Glutamatergic neuron (in vitro differentiated cells): Measurements from ENCODE around the gene MAP4K5. TPM values are rescaled to one million over a fixed set of nuclear protein-coding genes. Genes with fewer than 3 reads are reported as not detected.
A peak's percentile ranks its signal among the peaks of the same experiment; 100 is the strongest.

Experiments used
- DNase-seq: peaks from one replicate; pipeline ENCODE4 v3.0.0; 2022
- H3K27ac Mint-ChIP-seq: one replicate; pipeline ENCODE4 v1.8.0; 2020; ENCODE audit warnings: mild to moderate bottlenecking, mixed read lengths, inconsistent platforms; ENCODE audit not compliant: unreplicated experiment
- H3K27me3 Mint-ChIP-seq: one replicate; pipeline ENCODE4 v1.8.0; 2020; ENCODE audit warnings: mild to moderate bottlenecking, moderate library complexity, mixed read lengths, inconsistent platforms; ENCODE audit not compliant: unreplicated experiment
- H3K36me3 Mint-ChIP-seq: one replicate; pipeline ENCODE4 v1.8.0; 2020; ENCODE audit warnings: mild to moderate bottlenecking, mixed read lengths, inconsistent platforms; ENCODE audit not compliant: unreplicated experiment
- H3K4me1 Mint-ChIP-seq: one replicate; pipeline ENCODE4 v1.8.0; 2020; ENCODE audit warnings: mild to moderate bottlenecking, low read depth, mixed read lengths, inconsistent platforms; ENCODE audit not compliant: unreplicated experiment
- H3K4me3 Mint-ChIP-seq: one replicate; pipeline ENCODE4 v1.8.0; 2020; ENCODE audit warnings: mild to moderate bottlenecking, mixed read lengths, inconsistent platforms; ENCODE audit not compliant: unreplicated experiment
- H3K9me3 Mint-ChIP-seq: one replicate; pipeline ENCODE4 v1.8.0; 2020; ENCODE audit warnings: mild to moderate bottlenecking, moderate library complexity, mixed read lengths, inconsistent platforms; ENCODE audit not compliant: unreplicated experiment
- CTCF ChIP-seq: fragments of 200-600 bp; sonication (generic); IDR thresholded peaks from one replicate; pipeline ENCODE4 v1.5.0; 2021; ENCODE audit not compliant: partially characterized antibody, unreplicated experiment
- total RNA-seq: library from RNA; stranded (reverse); fragmentation: NEBNext Ultra II Directional; extraction: Animal tissue kit (Norgen Biotek cat#: 25700); gene quantifications from one replicate; pipeline ENCODE4 v1.2.1, GENCODE V29; 2021; ENCODE audit not compliant: unreplicated experiment

MAP4K5 gene
- total RNA-seq, 1 donor from 2014 or later: 99.5 TPM

GRCh38 chr14:50529288-50530179, 2.8 kb downstream of the MAP4K5 start:
- no peak for TF ChIP-seq CTCF
- no peak for DNase-seq
- Mint-ChIP-seq H3K27me3 (peaks cover 4% of the 10 kb centered on the region), H3K9me3 (peaks cover 13% of the 10 kb centered on the region), H3K4me1 (peaks cover 33% of the 10 kb centered on the region), H3K4me3 (peak overlapping the region; percentile 86), H3K27ac (no peak overlapping the region), H3K36me3 (no peaks in the 10 kb centered on the region)

DNA sequence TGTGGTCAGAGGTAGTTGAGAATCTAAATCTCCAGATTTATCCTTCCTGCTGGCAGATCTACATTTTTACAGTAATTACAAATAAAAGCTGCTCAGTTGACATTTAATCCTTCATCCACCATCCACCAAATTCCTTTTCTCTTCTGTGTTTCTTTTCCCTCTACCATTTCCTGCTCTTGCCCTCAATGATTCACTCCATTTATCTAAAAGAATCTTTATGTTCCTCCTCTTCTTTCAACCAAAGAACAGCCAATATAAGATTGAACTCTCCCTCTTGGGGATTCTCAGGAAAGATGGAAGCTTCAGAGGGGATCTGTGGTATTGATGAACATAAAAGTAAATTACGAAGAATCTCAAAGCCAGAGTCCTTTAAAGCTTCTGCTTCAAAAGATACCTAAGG, 4.4 kb downstream of the MAP4K5 start:
- no peak for TF ChIP-seq CTCF
- H3K9me3 Mint-ChIP-seq: peaks cover 10% of the 10 kb centered on the region
- no peak for DNase-seq
- H3K4me3 Mint-ChIP-seq: peak overlapping the region; percentile 59
- H3K27me3 Mint-ChIP-seq: peaks cover 3% of the 10 kb centered on the region
- H3K27ac Mint-ChIP-seq: peak overlapping the region; percentile 49
- H3K4me1 Mint-ChIP-seq: peaks cover 33% of the 10 kb centered on the region
- no peaks in the 10 kb centered on the region for H3K36me3 Mint-ChIP-seq

GRCh38 chr14:50524731-50525515, 7.4 kb downstream of the MAP4K5 start:
- H3K27ac Mint-ChIP-seq: peak overlapping the region; percentile 35
- peaks cover 3% of the 10 kb centered on the region for H3K9me3 Mint-ChIP-seq
- no peak overlapping the region for H3K4me3 Mint-ChIP-seq
- H3K36me3 Mint-ChIP-seq: no peaks in the 10 kb centered on the region
- DNase-seq: no peak
- peaks cover 24% of the 10 kb centered on the region for H3K4me1 Mint-ChIP-seq
- no peaks in the 10 kb centered on the region for H3K27me3 Mint-ChIP-seq
- no peak for TF ChIP-seq CTCF

DNA sequence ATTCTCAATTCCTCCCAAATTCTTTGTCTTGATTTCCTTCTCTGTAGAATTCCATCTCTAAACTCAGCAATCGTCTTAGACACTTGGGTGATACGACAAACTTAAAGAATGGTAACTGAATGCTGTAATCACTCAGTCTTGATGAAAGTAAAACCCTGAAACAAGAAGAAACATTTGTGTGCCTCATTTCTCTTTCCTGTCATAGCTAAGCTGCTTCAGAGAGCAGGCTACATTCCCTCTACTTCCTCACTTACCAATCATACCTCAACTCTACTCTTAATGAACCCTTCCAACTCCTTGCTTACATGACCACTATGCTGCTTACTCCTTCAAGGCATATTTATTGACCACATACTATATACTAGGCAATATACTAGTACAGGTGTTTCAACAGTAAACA, 8.3 kb downstream of the MAP4K5 start:
- Mint-ChIP-seq H3K27ac (no peak overlapping the region), H3K36me3 (no peaks in the 10 kb centered on the region)

More for the DNA sequence above, 8.3 kb downstream of the MAP4K5 start:
- no peak for DNase-seq
- Mint-ChIP-seq H3K27me3 (no peaks in the 10 kb centered on the region), H3K4me1 (peaks cover 17% of the 10 kb centered on the region), H3K4me3 (no peak overlapping the region), H3K9me3 (peaks cover 3% of the 10 kb centered on the region)
- no peak for TF ChIP-seq CTCF
